Breast epithelium (tissue), 4 donors: Measurements from ENCODE around the gene PLK5. TPM values are rescaled to one million over a fixed set of nuclear protein-coding genes. Genes with fewer than 3 reads are reported as not detected.
A peak's percentile ranks its signal among the peaks of the same experiment; 100 is the strongest.
"Not testable (repeated sequence)": the region's sequence is repeated elsewhere in the genome, so short reads cannot be mapped to it uniquely, and the experiment has no call there.

ENCODE experiments used
- DNase-seq, 2 donors: peaks; one replicate each; pipeline ENCODE4 v3.0.0-alpha.2; 2019; ENCODE audit warnings: low spot score in 2 of 2
- H3K27ac ChIP-seq, 2 donors: fragments of 200-600 bp; sonication (generic) in 1 of 2; one replicate each; pipeline ENCODE4 v1.5.1; 2016 to 2019; ENCODE audit warnings: mild to moderate bottlenecking in 1 of 2
- H3K27me3 ChIP-seq, 2 donors: fragments of 200-600 bp; sonication (generic) in 1 of 2; one replicate each; pipeline versions ENCODE4 v1.5.1 to v1.6.0; 2017 to 2019; ENCODE audit warnings: control low read depth in 1 of 2, mild to moderate bottlenecking in 1 of 2
- H3K36me3 ChIP-seq: fragments of 200-600 bp; one replicate; pipeline ENCODE4 v1.5.1; 2019
- H3K4me1 ChIP-seq, 2 donors: fragments of 200-600 bp; sonication (generic); one replicate each; pipeline ENCODE4 v1.5.1; 2016 to 2019; ENCODE audit warnings: control low read depth in 1 of 2
- H3K4me3 ChIP-seq, 3 donors: fragments of 200-600 bp; sonication (generic); 1 replicate in 2 of 3; 2 replicates in 1 of 3; pipeline ENCODE4 v1.5.1; 2016 to 2019; ENCODE audit warnings: mild to moderate bottlenecking in 3 of 3, moderate library complexity in 2 of 3
- H3K9me3 ChIP-seq, 2 donors: fragments of 200-600 bp; sonication (generic) in 1 of 2; one replicate each; pipeline ENCODE4 v1.5.1; 2016 to 2019; ENCODE audit warnings: control low read depth in 1 of 2
- CTCF ChIP-seq, 3 donors: fragments of 450-650 bp; IDR thresholded peaks; one replicate each; pipeline ENCODE4 v1.5.1; 2016 to 2017; ENCODE audit warnings: antibody characterized with exemption in 3 of 3, mild to moderate bottlenecking in 3 of 3, moderate library complexity in 3 of 3
- POLR2A ChIP-seq: fragments of 450-650 bp; IDR thresholded peaks from one replicate; pipeline ENCODE4 v1.6.1; 2016; ENCODE audit warnings: antibody characterized with exemption, mild to moderate bottlenecking, moderate library complexity
- POLR2AphosphoS5 ChIP-seq, 3 donors: sonication (generic); formaldehyde crosslinking; IDR thresholded peaks; one replicate each; pipeline ENCODE4 v1.6.1; 2017; ENCODE audit warnings: antibody characterized with exemption in 3 of 3
- intact Hi-C: fragments of 100-400 bp; cut with DNase I; formaldehyde crosslinking; loops from one replicate; pipeline ENCODE4 v1.15.1; 2023; ENCODE audit warnings: low total_unique reads
- total RNA-seq, 3 donors: library from RNA; depleted of rRNA; stranded (reverse); fragments of >200 nt; gene quantifications; one replicate each; pipeline ENCODE4 v1.1.0, GENCODE V29; 2016

The PLK5 gene, protein sequence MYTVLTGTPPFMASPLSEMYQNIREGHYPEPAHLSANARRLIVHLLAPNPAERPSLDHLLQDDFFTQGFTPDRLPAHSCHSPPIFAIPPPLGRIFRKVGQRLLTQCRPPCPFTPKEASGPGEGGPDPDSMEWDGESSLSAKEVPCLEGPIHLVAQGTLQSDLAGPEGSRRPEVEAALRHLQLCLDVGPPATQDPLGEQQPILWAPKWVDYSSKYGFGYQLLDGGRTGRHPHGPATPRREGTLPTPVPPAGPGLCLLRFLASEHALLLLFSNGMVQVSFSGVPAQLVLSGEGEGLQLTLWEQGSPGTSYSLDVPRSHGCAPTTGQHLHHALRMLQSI
- total RNA-seq, result under 1 TPM in 2 of 3 donors, not detected in 1; 0.44 to 0.98 TPM

- no peak for DNase-seq
- Histone ChIP-seq H3K9me3 (no peaks in the 10 kb centered on the region), H3K4me1 (no peaks in the 10 kb centered on the region), H3K4me3 (peak within 1 kb of the TSS in 2 of 3 donors; percentile 49 to 70), H3K27ac (no peak within 1 kb of the TSS), H3K36me3 (no peaks in the 10 kb centered on the region), H3K27me3 (peaks cover 9 to 44% of the 10 kb centered on the region in 2 donors)
- intact Hi-C loops, result no loop called here
- TF ChIP-seq CTCF (IDR thresholded peaks at IDR 0.05) (no peak), POLR2AphosphoS5 (IDR thresholded peaks at IDR 0.05) (no peak), POLR2A (no peak)
Measured at GRCh38 chr19:1523412-1524286, at the start of gene PLK5. TSS of gene PLK5 (plus strand) at chr19:1524077. CDS start at chr19:1526997, 2,920 bp downstream.

DNA sequence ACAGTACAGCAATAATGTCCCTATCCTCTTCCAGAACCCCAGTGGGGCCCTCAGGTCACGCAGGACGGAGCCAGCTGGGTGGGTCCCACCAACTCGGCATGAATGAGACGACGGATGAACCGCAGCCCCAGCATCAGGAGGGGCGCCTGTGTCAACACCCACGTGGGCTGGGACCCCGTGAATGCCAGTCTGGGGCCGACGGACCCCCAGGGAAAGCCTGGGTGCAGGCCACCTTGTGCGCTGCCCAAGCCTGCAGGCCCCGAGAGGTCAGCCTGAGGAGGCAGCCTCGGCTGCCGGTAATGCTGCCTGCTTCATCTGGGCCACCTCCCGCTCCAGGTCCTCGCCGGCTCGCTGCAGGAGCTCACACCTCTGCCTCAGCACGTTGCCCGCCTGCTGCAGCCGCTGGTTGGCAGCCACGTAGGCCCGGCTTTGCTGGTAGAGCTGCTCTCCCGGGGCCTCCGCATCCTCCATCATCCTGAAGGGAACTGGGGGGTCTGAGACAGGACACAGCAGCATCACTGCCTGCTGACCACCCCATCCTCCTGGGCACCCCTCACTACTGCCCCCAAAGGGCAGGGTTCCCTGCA, 49.0 kb upstream of the PLK5 start:
- H3K4me1 ChIP-seq, result peaks cover 9 to 17% of the 10 kb centered on the region in 2 donors
- DNase-seq, result no peak

GRCh38 chr19:1475751-1476437, 48.0 kb upstream of the PLK5 start:
- Histone ChIP-seq H3K9me3 (no peaks in the 10 kb centered on the region), H3K27me3 (peaks cover 6 to 22% of the 10 kb centered on the region in 2 donors), H3K4me3 (no peak overlapping the region), H3K27ac (no peak overlapping the region), H3K4me1 (peaks cover under 1 to 7% of the 10 kb centered on the region in 2 donors), H3K36me3 (no peaks in the 10 kb centered on the region)
- no peak for TF ChIP-seq CTCF (IDR thresholded peaks at IDR 0.05)
- no peak for TF ChIP-seq POLR2AphosphoS5 (IDR thresholded peaks at IDR 0.05)
- TF ChIP-seq POLR2A, result no peak
- intact Hi-C loops, result no loop called here
- DNase-seq, result no peak

More for the DNA sequence above, 49.0 kb upstream of the PLK5 start:
- H3K27ac ChIP-seq, result no peak overlapping the region
- H3K36me3 ChIP-seq, result no peaks in the 10 kb centered on the region
- H3K4me3 ChIP-seq, result no peak overlapping the region
- intact Hi-C loops, result no loop called here
- peaks cover 14 to 32% of the 10 kb centered on the region in 2 donors for H3K27me3 ChIP-seq
- H3K9me3 ChIP-seq, result no peaks in the 10 kb centered on the region
- TF ChIP-seq CTCF (IDR thresholded peaks at IDR 0.05) (no peak), POLR2A (no peak), POLR2AphosphoS5 (IDR thresholded peaks at IDR 0.05) (no peak)

DNA sequence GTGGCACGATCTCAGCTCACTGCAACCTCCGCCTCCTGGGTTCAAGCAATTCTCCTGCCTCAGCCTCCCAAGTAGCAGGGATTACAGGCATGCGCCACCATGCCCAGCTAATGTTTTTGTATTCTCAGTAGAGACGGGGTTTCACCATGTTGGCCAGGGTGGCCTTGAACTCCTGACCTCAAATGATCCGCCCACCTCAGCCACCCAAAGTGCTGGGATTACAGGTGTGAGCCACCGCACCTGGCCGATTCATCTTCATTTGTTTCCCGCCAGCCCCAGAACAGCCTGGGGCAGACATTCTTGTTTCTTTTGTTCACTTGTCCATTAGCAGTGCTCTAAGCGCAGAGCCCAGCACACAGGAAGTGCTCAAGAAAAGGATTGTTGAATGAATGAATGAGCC, 46.8 kb upstream of the PLK5 start:
- DNase-seq, H3K27ac ChIP-seq, H3K4me1 ChIP-seq, H3K9me3 ChIP-seq, H3K36me3 ChIP-seq, intact Hi-C loops, H3K4me3 ChIP-seq: not testable (repeated sequence)
- H3K27me3 ChIP-seq, result peaks cover 0 to 10% of the 10 kb centered on the region in 2 donors
